HepG2 (cell line): Measurements from ENCODE around the gene KCNT2. TPM values are rescaled to one million over a fixed set of nuclear protein-coding genes. Genes with fewer than 3 reads are reported as not detected.

Source experiments
- ATAC-seq: fragments of 200-7000 bp; cut with Tn5 transposase; 3 replicates; pipeline ENCODE4 v1.9.1; 2020; ENCODE audit warnings: mild to moderate bottlenecking, moderate library complexity
- BruUV-seq: library from RNA; stranded (reverse); fragments of 400-500 nt; replicated peaks from 2 replicates; lab custom pipeline; 2021; lab: Mats Ljungman, UMichigan
- CTCF ChIA-PET: fragments of 300-600 bp; formaldehyde crosslinking; extraction: SDS; loops from one replicate; lab custom pipeline; 2021; ENCODE audit warnings: low total read pairs, inconsistent platforms, low intra/inter-chr PET ratio; lab: Yijun Ruan, JAX
- POLR2A ChIA-PET: fragments of 350-600 bp; sonication (Branson Sonifier 250); formaldehyde crosslinking; loops from one replicate; lab custom pipeline; 2020; ENCODE audit warnings: antibody characterized with exemption, inconsistent platforms; lab: Yijun Ruan, JAX
- DNase-seq: peaks from one replicate; pipeline ENCODE4 v3.0.0-alpha.2; 2015; ENCODE audit warnings: low spot score
- FAIRE-seq: peaks from 3 replicates; lab custom pipeline; 2011; peaks lifted over from hg19 to GRCh38; lab: Jason Lieb, UNC
- H2AFZ ChIP-seq: one replicate; pipeline ENCODE4 v1.6.1; 2011; ENCODE audit warnings: low read length, inconsistent platforms
- H3K27ac ChIP-seq: fragments of 300-600 bp; 3 replicates; pipeline ENCODE4 v1.8.0; 2011; ENCODE audit warnings: mixed run types, mild to moderate bottlenecking, mixed read lengths, low read length, inconsistent platforms; ENCODE audit not compliant: insufficient read depth; ENCODE audit errors: extremely low read length
- H3K27me3 ChIP-seq, 2 experiments: fragments of 200-600 bp in 1 of 2; 2 replicates in 1 of 2; 3 replicates in 1 of 2; pipeline versions ENCODE4 v1.6.0 to v1.8.0; 2011; ENCODE audit warnings: low read length in 2 of 2, mild to moderate bottlenecking in 2 of 2, moderate library complexity in 2 of 2, inconsistent platforms in 1 of 2; ENCODE audit not compliant: insufficient read depth in 2 of 2, control insufficient read depth in 1 of 2
- H3K36me3 ChIP-seq, 2 experiments: fragments of 200-600 bp in 1 of 2; replicated peaks in 1 of 2; 2 replicates in 1 of 2; 3 replicates in 1 of 2; pipeline versions ENCODE4 v1.5.1 to v1.8.0; 2011; ENCODE audit warnings: low read length in 2 of 2, inconsistent platforms in 1 of 2; ENCODE audit not compliant: insufficient read depth in 2 of 2, control insufficient read depth in 1 of 2
- H3K4me1 ChIP-seq: 2 replicates; pipeline ENCODE4 v1.5.1; 2012; ENCODE audit warnings: low read length, inconsistent platforms; ENCODE audit not compliant: insufficient read depth
- H3K4me2 ChIP-seq: 2 replicates; pipeline ENCODE4 v1.6.0; 2011; ENCODE audit warnings: low read depth, low read length, inconsistent platforms
- H3K4me3 ChIP-seq, 3 experiments: fragments of 200-600 bp in 1 of 3; sonication (generic), shearing (Covaris generic) in 1 of 3; replicated peaks in 1 of 3; 2 replicates each; pipeline ENCODE4 v1.5.1; 2011 to 2016; ENCODE audit warnings: low read length in 3 of 3, inconsistent platforms in 2 of 3, low read depth in 2 of 3, mild to moderate bottlenecking in 2 of 3, control low read depth in 1 of 3, mixed read lengths in 1 of 3; ENCODE audit not compliant: insufficient read depth in 1 of 3
- H3K79me2 ChIP-seq: one replicate; pipeline ENCODE4 v1.6.1; 2011; ENCODE audit warnings: low read length, inconsistent platforms; ENCODE audit not compliant: insufficient read depth
- H3K9ac ChIP-seq: 2 replicates; pipeline ENCODE4 v1.6.0; 2011; ENCODE audit warnings: mild to moderate bottlenecking, low read depth, low read length, inconsistent platforms; ENCODE audit not compliant: insufficient read depth
- H3K9me3 ChIP-seq: 2 replicates; pipeline ENCODE4 v1.5.1; 2012; ENCODE audit warnings: mild to moderate bottlenecking, low read length
- H4K20me1 ChIP-seq: 2 replicates; pipeline ENCODE4 v1.6.0; 2011; ENCODE audit warnings: inconsistent platforms, mild to moderate bottlenecking, low read length, moderate library complexity; ENCODE audit not compliant: insufficient read depth
- BHLHE40 ChIP-seq: IDR thresholded peaks from 2 replicates; pipeline ENCODE4 v1.6.1; 2011; ENCODE audit warnings: low read length, improper control_type of control experiment
- EP300 ChIP-seq, 3 experiments: sonication (generic) in 1 of 3; formaldehyde crosslinking in 1 of 3; IDR thresholded peaks; 2 replicates each; pipeline versions ENCODE4 v1.5.1 to v1.6.1; 2011 to 2020; ENCODE audit warnings: low read depth in 2 of 3, low read length in 2 of 3, borderline replicate concordance in 1 of 3, improper control_type of control experiment in 1 of 3, mild to moderate bottlenecking in 1 of 3, missing genetic modification reagents in 1 of 3, moderate library complexity in 1 of 3
- ETV5 ChIP-seq: IDR thresholded peaks from 2 replicates; pipeline ENCODE4 v1.6.1; 2018; ENCODE audit warnings: missing biosample characterization, missing genetic modification reagents, inconsistent platforms, borderline replicate concordance
- HNF4G ChIP-seq, 2 experiments: sonication (generic) in 1 of 2; formaldehyde crosslinking in 1 of 2; IDR thresholded peaks; 2 replicates each; pipeline versions ENCODE4 v1.4.0 to v1.6.1; 2011 to 2020; ENCODE audit warnings: borderline replicate concordance in 2 of 2, low read depth in 2 of 2, mild to moderate bottlenecking in 2 of 2, low read length in 1 of 2, missing genetic modification reagents in 1 of 2, moderate library complexity in 1 of 2
- NFIC ChIP-seq: IDR thresholded peaks from 2 replicates; pipeline ENCODE4 v1.6.1; 2012; ENCODE audit warnings: mild to moderate bottlenecking, low read length, inconsistent platforms
- RARA ChIP-seq: IDR thresholded peaks from 2 replicates; pipeline ENCODE4 v1.6.1; 2016; ENCODE audit warnings: missing genetic modification reagents, missing compliant biosample characterization
- ZMYM4 ChIP-seq: sonication (generic); formaldehyde crosslinking; IDR thresholded peaks from 2 replicates; pipeline ENCODE4 v1.8.1; 2023; ENCODE audit warnings: mild to moderate bottlenecking, missing genetic modification reagents
- ZNF207 ChIP-seq: fragments of 450-650 bp; IDR thresholded peaks from 2 replicates; pipeline ENCODE4 v1.6.1; 2016; ENCODE audit warnings: antibody characterized with exemption, borderline replicate concordance
- ZNF501 ChIP-seq: sonication (generic); formaldehyde crosslinking; IDR thresholded peaks from 2 replicates; pipeline ENCODE4 v1.5.1; 2020; ENCODE audit warnings: mild to moderate bottlenecking, moderate library complexity, missing genetic modification reagents
- ZNF577 ChIP-seq: sonication (generic); formaldehyde crosslinking; IDR thresholded peaks from 2 replicates; pipeline ENCODE4 v1.4.0; 2020; ENCODE audit warnings: mild to moderate bottlenecking, low read depth, missing genetic modification reagents, borderline replicate concordance
- ZNF878 ChIP-seq: sonication (generic); formaldehyde crosslinking; IDR thresholded peaks from 2 replicates; pipeline ENCODE4 v1.8.1; 2023; ENCODE audit warnings: mild to moderate bottlenecking, missing genetic modification reagents, moderate library complexity
- ZSCAN21 ChIP-seq: sonication (generic); formaldehyde crosslinking; IDR thresholded peaks from 2 replicates; pipeline ENCODE4 v1.8.0; 2022; ENCODE audit warnings: mild to moderate bottlenecking, missing genetic modification reagents, moderate library complexity, borderline replicate concordance
- WGBS: methylation state at CpG from one replicate; pipeline ENCODE4 v1.1.6; 2017; ENCODE audit warnings: low lambda C conversion rate; 5-methylcytosine and 5-hydroxymethylcytosine counted together
- in situ Hi-C: cut with HindIII; loops from 2 replicates; pipeline ENCODE4 v1.10.0; 2017; ENCODE audit warnings: low pct_unique_long_range_greater_than_20kb; ENCODE audit not compliant: extremely low pct_ligation_motif_present
- intact Hi-C: fragments of 100-400 bp; cut with micrococcal nuclease; formaldehyde crosslinking; loops from one replicate; pipeline ENCODE4 v1.10.0; 2022; ENCODE audit not compliant: unreplicated experiment
- polyA plus RNA-seq, 8 experiments: library from polyadenylated mRNA; depleted of rRNA in 3 of 8; stranded (reverse) in 7 of 8; unstranded in 1 of 8; fragments of >200 nt; fragmentation: Illumina TruSeq in 4 of 8; extraction: Trizol in 4 of 8; gene quantifications; 2 replicates each; pipeline versions ENCODE4 v1.2.1 to v1.2.3, GENCODE V29; 2011 to 2016; ENCODE audit warnings: low read depth in 4 of 8, missing spikeins in 1 of 8, mixed read lengths in 1 of 8; ENCODE audit not compliant: insufficient read depth in 1 of 8
- total RNA-seq, 5 experiments: library from RNA; depleted of rRNA; stranded (reverse); fragments of >200 nt; fragmentation: Illumina TruSeq; extraction: Trizol; gene quantifications; 2 replicates each; pipeline ENCODE4 v1.2.3, GENCODE V29; 2016; ENCODE audit warnings: low read depth in 1 of 5
- TF ChIP-seq, protein P1 (sequence below): IDR thresholded peaks from 2 replicates; pipeline ENCODE4 v1.6.1; 2016; ENCODE audit warnings: low read depth, missing genetic modification reagents, missing compliant biosample characterization

KCNT2 gene
- total and polyA plus RNA-seq, 2 of the 13 experiments (the other 11 are each of a cell fraction or from before 2014, with no cell fraction given), result not detected

DNA sequence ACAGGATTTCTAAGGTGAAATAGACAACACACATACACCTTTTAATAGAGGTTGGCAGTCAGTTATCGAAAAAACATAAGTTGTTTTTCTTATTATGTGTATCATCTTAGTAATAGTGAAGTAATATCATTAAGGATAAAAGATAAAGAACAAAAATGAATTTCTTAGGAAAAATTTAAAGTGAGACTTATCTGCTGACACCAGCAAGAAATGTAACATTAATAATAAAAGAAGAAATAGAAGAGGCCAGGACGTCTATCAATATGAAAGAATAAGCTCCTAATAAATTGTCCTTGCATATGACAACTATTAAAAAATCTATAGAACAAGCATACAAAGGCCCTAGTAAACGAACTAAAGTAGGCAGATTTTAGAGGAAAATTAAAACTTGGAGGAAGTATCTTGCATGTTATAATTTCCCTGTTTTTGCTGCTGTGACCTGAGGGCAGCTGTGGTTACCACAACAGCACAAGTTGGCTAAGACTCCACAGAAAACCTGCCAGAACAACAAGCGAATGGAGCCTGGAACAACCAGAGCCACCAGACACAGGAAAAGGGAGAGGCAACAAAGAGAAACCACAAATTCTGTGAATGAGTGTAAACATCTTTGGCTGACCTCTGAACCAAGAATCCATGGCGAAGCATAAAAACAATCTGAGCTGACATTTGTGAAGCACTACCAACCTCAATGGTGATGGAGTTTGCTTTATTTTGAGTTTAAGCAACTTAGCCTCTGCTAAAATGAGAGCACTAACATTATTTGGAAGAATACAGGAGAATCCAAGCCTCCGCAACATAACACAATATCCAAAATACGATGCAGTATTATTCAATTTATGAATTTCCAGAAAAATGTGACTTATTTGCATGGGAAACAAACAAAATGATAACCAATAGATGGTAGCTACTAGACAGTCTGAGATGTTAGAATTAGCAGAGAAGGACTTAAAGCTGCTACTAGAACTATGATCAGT is 207.5 kb downstream of the KCNT2 start:
- in situ Hi-C loops, result no loop called here
- Histone ChIP-seq H3K36me3 (no peaks in the 10 kb centered on the region), H2AFZ (no peak overlapping the region), H3K4me3 (peak overlapping the region in 1 of 3 experiments; percentile 24; a peak in 1 of 6 replicates), H3K9me3 (no peaks in the 10 kb centered on the region), H3K27ac (peak overlapping the region; percentile 70), H3K9ac (peak overlapping the region; percentile 7; the same call in 1 of the 2 replicates), H3K27me3 (no peaks in the 10 kb centered on the region), H3K79me2 (no peaks in the 10 kb centered on the region), H3K4me1 (peaks cover 40% of the 10 kb centered on the region), H3K4me2 (peak overlapping the region; percentile 56), H4K20me1 (no peaks in the 10 kb centered on the region)
- POLR2A ChIA-PET, result interaction anchor here (1.2 kb wide), 1 partner anchor 38 kb away, joined by 3 read pairs; no protein-coding TSS in a partner anchor
- ATAC-seq (peak; percentile 99), FAIRE-seq (peak; percentile 39), DNase-seq (peak; percentile 83)
- no TSS peak for BruUV-seq
- CTCF ChIA-PET, result no interaction called here
- 24% methylated on average over 7 of the region's 7 CpGs for WGBS
- intact Hi-C loops, result loop anchor here (5.0 kb wide), 1 partner anchor 37 kb away; no protein-coding TSS in a partner anchor
- TF ChIP-seq HNF4G (IDR thresholded peaks at IDR 0.05; ENCODE audit: borderline replicate concordance, low read depth, low read length) (peak; percentile 42; the same call in 1 of the 2 replicates), HNF4G (CRISPR knock-in tag; IDR thresholded peaks at IDR 0.05; ENCODE audit: borderline replicate concordance, low read depth) (no peak), ETV5 (CRISPR knock-in tag) (peak; percentile 66; the same call in 1 of the 2 replicates), ZSCAN21 (CRISPR knock-in tag) (no peak), RARA (peak; percentile 74), ZNF207 (no peak), EP300 (IDR thresholded peaks at IDR 0.05; ENCODE audit: low read depth in 2 of 2, low read length in 2 of 2) (peak in 1 of 2 experiments; percentile 75; a peak in 2 of 4 replicates), EP300 (CRISPR knock-in tag; IDR thresholded peaks at IDR 0.05; ENCODE audit: borderline replicate concordance) (no peak), ZNF577 (no peak), ZNF878 (CRISPR knock-in tag) (peak; percentile 76; the same call in 1 of the 2 replicates), NFIC (no peak), ZMYM4 (peak; percentile 78), ZNF501 (no peak), BHLHE40 (no peak)
- TF ChIP-seq, protein P1, sequence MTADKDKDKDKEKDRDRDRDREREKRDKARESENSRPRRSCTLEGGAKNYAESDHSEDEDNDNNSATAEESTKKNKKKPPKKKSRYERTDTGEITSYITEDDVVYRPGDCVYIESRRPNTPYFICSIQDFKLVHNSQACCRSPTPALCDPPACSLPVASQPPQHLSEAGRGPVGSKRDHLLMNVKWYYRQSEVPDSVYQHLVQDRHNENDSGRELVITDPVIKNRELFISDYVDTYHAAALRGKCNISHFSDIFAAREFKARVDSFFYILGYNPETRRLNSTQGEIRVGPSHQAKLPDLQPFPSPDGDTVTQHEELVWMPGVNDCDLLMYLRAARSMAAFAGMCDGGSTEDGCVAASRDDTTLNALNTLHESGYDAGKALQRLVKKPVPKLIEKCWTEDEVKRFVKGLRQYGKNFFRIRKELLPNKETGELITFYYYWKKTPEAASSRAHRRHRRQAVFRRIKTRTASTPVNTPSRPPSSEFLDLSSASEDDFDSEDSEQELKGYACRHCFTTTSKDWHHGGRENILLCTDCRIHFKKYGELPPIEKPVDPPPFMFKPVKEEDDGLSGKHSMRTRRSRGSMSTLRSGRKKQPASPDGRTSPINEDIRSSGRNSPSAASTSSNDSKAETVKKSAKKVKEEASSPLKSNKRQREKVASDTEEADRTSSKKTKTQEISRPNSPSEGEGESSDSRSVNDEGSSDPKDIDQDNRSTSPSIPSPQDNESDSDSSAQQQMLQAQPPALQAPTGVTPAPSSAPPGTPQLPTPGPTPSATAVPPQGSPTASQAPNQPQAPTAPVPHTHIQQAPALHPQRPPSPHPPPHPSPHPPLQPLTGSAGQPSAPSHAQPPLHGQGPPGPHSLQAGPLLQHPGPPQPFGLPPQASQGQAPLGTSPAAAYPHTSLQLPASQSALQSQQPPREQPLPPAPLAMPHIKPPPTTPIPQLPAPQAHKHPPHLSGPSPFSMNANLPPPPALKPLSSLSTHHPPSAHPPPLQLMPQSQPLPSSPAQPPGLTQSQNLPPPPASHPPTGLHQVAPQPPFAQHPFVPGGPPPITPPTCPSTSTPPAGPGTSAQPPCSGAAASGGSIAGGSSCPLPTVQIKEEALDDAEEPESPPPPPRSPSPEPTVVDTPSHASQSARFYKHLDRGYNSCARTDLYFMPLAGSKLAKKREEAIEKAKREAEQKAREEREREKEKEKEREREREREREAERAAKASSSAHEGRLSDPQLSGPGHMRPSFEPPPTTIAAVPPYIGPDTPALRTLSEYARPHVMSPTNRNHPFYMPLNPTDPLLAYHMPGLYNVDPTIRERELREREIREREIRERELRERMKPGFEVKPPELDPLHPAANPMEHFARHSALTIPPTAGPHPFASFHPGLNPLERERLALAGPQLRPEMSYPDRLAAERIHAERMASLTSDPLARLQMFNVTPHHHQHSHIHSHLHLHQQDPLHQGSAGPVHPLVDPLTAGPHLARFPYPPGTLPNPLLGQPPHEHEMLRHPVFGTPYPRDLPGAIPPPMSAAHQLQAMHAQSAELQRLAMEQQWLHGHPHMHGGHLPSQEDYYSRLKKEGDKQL (CRISPR knock-in tag), result 0 out of 2 replicates have a peak, but pooled peaks have one; percentile 24
